ENCODE data around the gene PNPLA7. TPM values are rescaled to one million over a fixed set of nuclear protein-coding genes. Genes with fewer than 3 reads are reported as not detected.

PNPLA7 gene
- total and polyA plus RNA-seq, 10 of the 15 experiments (the other 5 are each of a cell fraction or from before 2014, with no cell fraction given), result 0.04 to 0.85 (median 0.19) TPM; not detected in 1

GRCh38 chr9:137484551-137485315 lies 65.5 kb downstream of the PNPLA7 start:
- Histone ChIP-seq H3K79me2 (ENCODE audit: control insufficient read depth, insufficient read depth, low read length) (no peaks in the 10 kb centered on the region), H3K4me1 (ENCODE audit: control insufficient read depth, insufficient read depth, low read length) (no peaks in the 10 kb centered on the region), H3K4me3 (no peak overlapping the region), H3K4me2 (ENCODE audit: control insufficient read depth, insufficient read depth) (no peak overlapping the region), H4K20me1 (ENCODE audit: control insufficient read depth, insufficient read depth) (no peaks in the 10 kb centered on the region), H3K27me3 (replicated peaks in 1 of 2; ENCODE audit: control insufficient read depth in 2 of 2, insufficient read depth in 2 of 2, low read length in 1 of 2) (no peaks in the 10 kb centered on the region), H3K9me3 (replicated peaks; ENCODE audit: control insufficient read depth, insufficient read depth, low read length) (no peaks in the 10 kb centered on the region), H2AFZ (ENCODE audit: control insufficient read depth, low read depth, low read length) (no peak overlapping the region), H3K36me3 (ENCODE audit: control insufficient read depth in 2 of 2, insufficient read depth in 2 of 2, low read length in 1 of 2) (no peaks in the 10 kb centered on the region), H3K9ac (ENCODE audit: control insufficient read depth, insufficient read depth, low read length) (no peak overlapping the region), H3K27ac (ENCODE audit: control insufficient read depth, insufficient read depth) (no peak overlapping the region)
- intact Hi-C loops (cut with micrococcal nuclease; ENCODE audit: unreplicated experiment) (no loop called here), in situ Hi-C loops (cut with MboI) (no loop called here)
- RAD21 ChIA-PET (ENCODE audit: unreplicated experiment), result no interaction called here
- no TSS peak for BruUV-seq (replicated peaks)
- ATAC-seq, result no peak
- no peak for TF ChIP-seq RB1 (IDR thresholded peaks at IDR 0.05; ENCODE audit: borderline replicate concordance)
- no peak for TF ChIP-seq FOXM1 (IDR thresholded peaks at IDR 0.05; ENCODE audit: low read depth, low read length)
- no peak for TF ChIP-seq NRF1 (conservative IDR thresholded peaks at IDR 0.05; ENCODE audit: low read depth, low read length)
- no peak for TF ChIP-seq ESRRA (IDR thresholded peaks at IDR 0.05; ENCODE audit: low read length)
- TF ChIP-seq CBFB (IDR thresholded peaks at IDR 0.05; ENCODE audit: low read depth), result no peak
- TF ChIP-seq, protein P1, sequence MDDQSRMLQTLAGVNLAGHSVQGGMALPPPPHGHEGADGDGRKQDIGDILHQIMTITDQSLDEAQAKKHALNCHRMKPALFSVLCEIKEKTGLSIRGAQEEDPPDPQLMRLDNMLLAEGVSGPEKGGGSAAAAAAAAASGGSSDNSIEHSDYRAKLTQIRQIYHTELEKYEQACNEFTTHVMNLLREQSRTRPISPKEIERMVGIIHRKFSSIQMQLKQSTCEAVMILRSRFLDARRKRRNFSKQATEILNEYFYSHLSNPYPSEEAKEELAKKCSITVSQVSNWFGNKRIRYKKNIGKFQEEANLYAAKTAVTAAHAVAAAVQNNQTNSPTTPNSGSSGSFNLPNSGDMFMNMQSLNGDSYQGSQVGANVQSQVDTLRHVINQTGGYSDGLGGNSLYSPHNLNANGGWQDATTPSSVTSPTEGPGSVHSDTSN (IDR thresholded peaks at IDR 0.05; ENCODE audit: insufficient replicate concordance, low read depth, low read length), result no peak
- TF ChIP-seq GABPA (IDR thresholded peaks at IDR 0.05; ENCODE audit: low read depth), result no peak
- no peak for TF ChIP-seq HDAC2 (IDR thresholded peaks at IDR 0.05)
- no peak for TF ChIP-seq RELB (IDR thresholded peaks at IDR 0.05; ENCODE audit: low read depth)
- no peak for TF ChIP-seq POU2F2 (IDR thresholded peaks at IDR 0.05; ENCODE audit: borderline replicate concordance, low read depth, low read length)
- no peak for TF ChIP-seq MTA2 (IDR thresholded peaks at IDR 0.05; ENCODE audit: low read depth)
- TF ChIP-seq, protein P2, sequence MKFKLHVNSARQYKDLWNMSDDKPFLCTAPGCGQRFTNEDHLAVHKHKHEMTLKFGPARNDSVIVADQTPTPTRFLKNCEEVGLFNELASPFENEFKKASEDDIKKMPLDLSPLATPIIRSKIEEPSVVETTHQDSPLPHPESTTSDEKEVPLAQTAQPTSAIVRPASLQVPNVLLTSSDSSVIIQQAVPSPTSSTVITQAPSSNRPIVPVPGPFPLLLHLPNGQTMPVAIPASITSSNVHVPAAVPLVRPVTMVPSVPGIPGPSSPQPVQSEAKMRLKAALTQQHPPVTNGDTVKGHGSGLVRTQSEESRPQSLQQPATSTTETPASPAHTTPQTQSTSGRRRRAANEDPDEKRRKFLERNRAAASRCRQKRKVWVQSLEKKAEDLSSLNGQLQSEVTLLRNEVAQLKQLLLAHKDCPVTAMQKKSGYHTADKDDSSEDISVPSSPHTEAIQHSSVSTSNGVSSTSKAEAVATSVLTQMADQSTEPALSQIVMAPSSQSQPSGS (IDR thresholded peaks at IDR 0.05; ENCODE audit: low read length), result no peak
- no peak for TF ChIP-seq MAX (IDR thresholded peaks at IDR 0.05; ENCODE audit: low read depth, low read length)
- TF ChIP-seq MEF2B (IDR thresholded peaks at IDR 0.05; ENCODE audit: partially characterized antibody, poor library complexity, severe bottlenecking), result no peak
- TF ChIP-seq SUZ12 (IDR thresholded peaks at IDR 0.05; ENCODE audit: unreplicated experiment), result no peak
- no peak for TF ChIP-seq SREBF2 (IDR thresholded peaks at IDR 0.05; ENCODE audit: low read length)
- TF ChIP-seq CBX5 (IDR thresholded peaks at IDR 0.05; ENCODE audit: low read depth), result no peak
- TF ChIP-seq TBL1XR1 (IDR thresholded peaks at IDR 0.05; ENCODE audit: low read depth, low read length), result no peak
- SMC1A ChIA-PET (ENCODE audit: uncharacterized antibody, unreplicated experiment), result no interaction called here
- POLR2A ChIA-PET, result no interaction called here
- CTCF ChIA-PET, result no interaction called here
- no peak for FAIRE-seq
- WGBS (ENCODE audit: insufficient coverage, insufficient replicate concordance, low lambda C conversion rate, missing lambda C conversion rate), result 46% methylated on average over 24 of the region's 27 CpGs
- no peak for DNase-seq (ENCODE audit: low read depth, low spot score)

All from GM12878 (cell line).